Neural progenitor cell (in vitro differentiated cells): ENCODE data around the gene BTN2A1.

Source experiments
- CTCF ChIP-seq: fragments of 200-600 bp; sonication (generic); IDR thresholded peaks from 2 replicates; pipeline ENCODE4 v1.5.1; 2017; ENCODE audit warnings: antibody characterized with exemption, mild to moderate bottlenecking
- EZH2 ChIP-seq: fragments of 200-600 bp; sonication (generic); IDR thresholded peaks from 2 replicates; pipeline ENCODE4 v1.6.1; 2017; ENCODE audit warnings: antibody characterized with exemption, mild to moderate bottlenecking, moderate library complexity
- EZH2phosphoT487 ChIP-seq: fragments of 200-600 bp; sonication (generic); IDR thresholded peaks from 2 replicates; pipeline ENCODE4 v1.6.1; 2017; ENCODE audit warnings: antibody characterized with exemption

DNA sequence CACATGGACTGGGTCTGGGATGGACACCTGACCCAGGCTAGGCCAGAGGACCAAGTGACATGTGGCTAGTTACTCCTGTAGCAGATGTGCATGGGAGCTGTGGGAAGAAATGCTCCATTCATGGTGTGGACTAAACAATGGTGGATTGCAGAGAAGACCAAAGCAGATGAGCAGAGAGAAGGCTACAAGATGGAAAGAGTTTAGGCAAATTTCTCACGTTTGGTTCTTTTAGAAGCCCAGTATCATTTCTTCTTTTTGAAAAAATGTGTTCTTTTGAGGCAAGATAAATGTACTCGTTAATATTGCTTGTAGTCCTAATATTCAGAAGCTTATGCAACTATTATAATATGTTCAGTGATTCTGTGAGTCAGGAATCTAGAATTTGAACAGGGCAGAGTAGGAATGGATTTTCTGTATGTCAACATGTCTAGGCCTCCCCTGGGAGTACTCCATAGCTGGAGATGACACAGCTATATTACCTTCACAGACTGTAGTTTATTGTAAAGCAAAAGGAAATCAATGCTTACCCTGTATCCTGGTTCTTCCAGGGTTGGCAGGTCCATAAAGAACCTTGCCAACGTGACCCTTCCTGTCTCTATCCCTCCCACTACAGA lies 2.3 kb upstream of the BTN2A1 start:
- no peak for TF ChIP-seq EZH2
- no peak for TF ChIP-seq CTCF
- no peak for TF ChIP-seq EZH2phosphoT487
